Kidney (tissue), 14 donors: ENCODE data around the gene MTMR2. TPM values are rescaled to one million over a fixed set of nuclear protein-coding genes. Genes with fewer than 3 reads are reported as not detected.
"Not testable (repeated sequence)": the region's sequence is repeated elsewhere in the genome, so short reads cannot be mapped to it uniquely, and the experiment has no call there.

Source experiments
- DNase-seq, 5 donors: peaks; one replicate each; pipeline ENCODE4 v3.0.0-alpha.2; 2013 to 2020
- FAIRE-seq: peaks from 2 replicates; lab custom pipeline; 2012; peaks lifted over from hg19 to GRCh38; lab: Jason Lieb, UNC
- H3K27ac ChIP-seq, 2 donors: one replicate each; pipeline ENCODE4 v1.7.0; 2013; ENCODE audit warnings: low read depth in 2 of 2, low read length in 2 of 2, inconsistent platforms in 1 of 2
- H3K27me3 ChIP-seq: one replicate; pipeline ENCODE4 v1.7.1; 2013; ENCODE audit warnings: low read length, inconsistent platforms; ENCODE audit not compliant: control insufficient read depth, insufficient read depth
- H3K36me3 ChIP-seq, 3 donors: one replicate each; pipeline versions ENCODE4 v1.7.0 to v1.7.1; 2013; ENCODE audit warnings: low read length in 3 of 3, control low read depth in 1 of 3, inconsistent platforms in 1 of 3; ENCODE audit not compliant: insufficient read depth in 3 of 3, control insufficient read depth in 2 of 3
- H3K4me1 ChIP-seq, 3 donors: one replicate each; pipeline versions ENCODE4 v1.7.0 to v1.7.1; 2013; ENCODE audit warnings: low read length in 3 of 3, inconsistent platforms in 1 of 3, low read depth in 1 of 3; ENCODE audit not compliant: control insufficient read depth in 2 of 3, insufficient read depth in 2 of 3
- H3K4me3 ChIP-seq, 3 donors: one replicate each; pipeline versions ENCODE4 v1.7.0 to v1.8.1; 2013; ENCODE audit warnings: low read length in 3 of 3, control low read depth in 1 of 3, inconsistent platforms in 1 of 3
- H3K9ac ChIP-seq, 3 donors: one replicate each; pipeline versions ENCODE4 v1.7.0 to v1.7.1; 2013; ENCODE audit warnings: low read length in 3 of 3, control low read depth in 1 of 3, inconsistent platforms in 1 of 3
- H3K9me3 ChIP-seq, 3 donors: one replicate each; pipeline versions ENCODE4 v1.7.0 to v1.7.1; 2013; ENCODE audit warnings: low read length in 3 of 3, control low read depth in 1 of 3, inconsistent platforms in 1 of 3; ENCODE audit not compliant: control insufficient read depth in 2 of 3, insufficient read depth in 1 of 3
- CTCF ChIP-seq: IDR thresholded peaks from 3 replicates; pipeline ENCODE4 v1.5.1; 2012; ENCODE audit warnings: mild to moderate bottlenecking, moderate library complexity, borderline replicate concordance; ENCODE audit not compliant: insufficient read depth; ENCODE audit errors: extremely low read depth
- intact Hi-C: fragments of 100-400 bp; cut with DNase I; formaldehyde crosslinking; loops from one replicate; pipeline ENCODE4 v1.11.1; 2022
- polyA plus RNA-seq: library from polyadenylated mRNA; stranded (reverse); fragments of 350-450 nt; fragmentation: Illumina TruSeq; extraction: RNeasy Lipid Tissue Mini Kit (QIAGEN cat#74804); gene quantifications from one replicate; pipeline ENCODE4 v1.2.3, GENCODE V29; 2014; ENCODE audit warnings: low read depth, low replicate concordance; ENCODE audit not compliant: insufficient read depth
- total RNA-seq: library from RNA; stranded (reverse); fragmentation: NEBNext Ultra II Directional; extraction: Animal tissue kit (Norgen Biotek cat#: 25700); gene quantifications from one replicate; pipeline ENCODE4 v1.2.1, GENCODE V29; 2021
- donor health status: control.
- donor health status: control.
- donor health status: control.
- donor health status: control.
- donor health status: control.
- donor health status: DM: yes; HTN: yes; CAD: no.
- donor health status: Normal renal cell carcinoma (clear cell type).

The MTMR2 gene
- total and polyA plus RNA-seq, 2 donors from 2014 or later: 17.4 to 37.4 TPM

- TF ChIP-seq CTCF: no peak
- H3K9ac ChIP-seq: no peak overlapping the region
- no peaks in the 10 kb centered on the region for H3K27me3 ChIP-seq
- intact Hi-C loops: no loop called here
- no peak overlapping the region for H3K27ac ChIP-seq
- H3K4me3 ChIP-seq: no peak overlapping the region
- FAIRE-seq (no peak), DNase-seq (no peak)
- no peaks in the 10 kb centered on the region for H3K4me1 ChIP-seq
- no peaks in the 10 kb centered on the region for H3K9me3 ChIP-seq
- H3K36me3 ChIP-seq: peaks cover 0 to 2% (median 0%) of the 10 kb centered on the region in 3 donors
Measured at GRCh38 chr11:95884376-95884775, 39.5 kb downstream of the MTMR2 start.

GRCh38 chr11:95883381-95883780 lies 40.5 kb downstream of the MTMR2 start:
- no peaks in the 10 kb centered on the region for H3K27me3 ChIP-seq
- H3K9me3 ChIP-seq: no peaks in the 10 kb centered on the region
- intact Hi-C loops: no loop called here
- H3K36me3 ChIP-seq: peaks cover 0 to 2% (median 0%) of the 10 kb centered on the region in 3 donors
- H3K27ac ChIP-seq: no peak overlapping the region
- DNase-seq: no peak
- no peak overlapping the region for H3K9ac ChIP-seq
- no peaks in the 10 kb centered on the region for H3K4me1 ChIP-seq
- no peak for TF ChIP-seq CTCF
- no peak for FAIRE-seq
- H3K4me3 ChIP-seq: no peak overlapping the region

GRCh38 chr11:95877291-95877690 lies 46.6 kb downstream of the MTMR2 start:
- intact Hi-C loops: no loop called here
- no peak for FAIRE-seq
- H3K9ac ChIP-seq: no peak overlapping the region

GRCh38 chr11:95870877-95871276 lies 53.0 kb downstream of the MTMR2 start:
- H3K27ac ChIP-seq, FAIRE-seq, H3K4me1 ChIP-seq, H3K9me3 ChIP-seq, H3K9ac ChIP-seq, H3K27me3 ChIP-seq, H3K36me3 ChIP-seq, H3K4me3 ChIP-seq, intact Hi-C loops, DNase-seq: not testable (repeated sequence)

More at GRCh38 chr11:95877291-95877690, 46.6 kb downstream of the MTMR2 start:
- H3K27ac ChIP-seq: no peak overlapping the region
- H3K4me1 ChIP-seq: no peaks in the 10 kb centered on the region
- no peak for TF ChIP-seq CTCF
- no peaks in the 10 kb centered on the region for H3K27me3 ChIP-seq
- H3K9me3 ChIP-seq: no peaks in the 10 kb centered on the region
- H3K4me3 ChIP-seq: no peak overlapping the region
- no peaks in the 10 kb centered on the region for H3K36me3 ChIP-seq
- no peak for DNase-seq
